ENCODE data around the gene HOMER2. TPM values are rescaled to one million over a fixed set of nuclear protein-coding genes. Genes with fewer than 3 reads are reported as not detected.

The HOMER2 gene
- total and polyA plus RNA-seq, 2 of the 13 experiments (the other 11 are each of a cell fraction or from before 2014, with no cell fraction given): 12.9 to 14.1 TPM

DNA sequence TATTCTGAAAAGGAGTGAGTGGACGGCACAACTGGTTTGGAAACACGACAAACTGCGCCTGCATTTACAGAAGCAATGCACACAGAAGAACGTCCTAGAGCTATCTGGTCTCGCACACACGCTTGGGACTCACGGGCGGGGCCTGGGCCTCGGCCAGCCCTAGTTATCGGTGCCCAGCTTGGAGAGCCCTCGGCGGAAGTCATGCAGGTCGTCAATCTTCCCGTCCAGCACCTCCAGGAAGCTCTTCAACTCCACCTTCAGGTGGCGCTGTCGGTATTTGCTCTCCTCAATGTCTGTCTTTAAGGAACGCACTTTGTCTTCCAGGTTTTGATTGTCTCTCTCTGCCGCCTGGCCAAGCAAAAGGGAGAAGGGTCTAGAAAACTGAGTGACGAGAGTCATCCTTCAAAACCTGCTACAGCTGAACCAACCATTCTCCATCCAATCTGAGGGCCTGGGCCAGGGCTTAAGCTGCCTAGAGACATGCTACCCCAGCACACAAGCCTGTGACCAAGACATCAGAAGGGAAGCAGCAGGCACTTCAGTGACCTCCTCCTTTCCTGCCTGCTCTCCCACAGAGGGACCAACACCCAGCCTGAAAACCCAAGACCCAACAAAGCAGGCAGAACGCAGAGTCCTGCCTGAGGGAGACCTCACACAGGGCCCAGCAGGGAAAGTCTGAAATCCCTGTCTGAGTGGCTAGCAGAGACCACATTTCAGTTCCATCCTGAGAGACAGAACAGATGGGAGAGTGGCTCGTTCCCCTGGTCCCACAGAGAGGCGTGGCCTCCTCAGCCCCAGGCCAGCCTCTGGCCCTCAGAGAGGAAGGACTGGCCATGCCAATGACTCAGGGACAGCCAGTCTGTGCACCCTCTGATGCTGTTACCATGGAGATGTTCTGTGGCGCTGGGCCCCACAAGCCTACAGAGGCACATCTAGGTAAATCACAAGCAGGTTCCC, 102.7 kb downstream of the HOMER2 start (continued):
- TF ChIP-seq, protein P1, sequence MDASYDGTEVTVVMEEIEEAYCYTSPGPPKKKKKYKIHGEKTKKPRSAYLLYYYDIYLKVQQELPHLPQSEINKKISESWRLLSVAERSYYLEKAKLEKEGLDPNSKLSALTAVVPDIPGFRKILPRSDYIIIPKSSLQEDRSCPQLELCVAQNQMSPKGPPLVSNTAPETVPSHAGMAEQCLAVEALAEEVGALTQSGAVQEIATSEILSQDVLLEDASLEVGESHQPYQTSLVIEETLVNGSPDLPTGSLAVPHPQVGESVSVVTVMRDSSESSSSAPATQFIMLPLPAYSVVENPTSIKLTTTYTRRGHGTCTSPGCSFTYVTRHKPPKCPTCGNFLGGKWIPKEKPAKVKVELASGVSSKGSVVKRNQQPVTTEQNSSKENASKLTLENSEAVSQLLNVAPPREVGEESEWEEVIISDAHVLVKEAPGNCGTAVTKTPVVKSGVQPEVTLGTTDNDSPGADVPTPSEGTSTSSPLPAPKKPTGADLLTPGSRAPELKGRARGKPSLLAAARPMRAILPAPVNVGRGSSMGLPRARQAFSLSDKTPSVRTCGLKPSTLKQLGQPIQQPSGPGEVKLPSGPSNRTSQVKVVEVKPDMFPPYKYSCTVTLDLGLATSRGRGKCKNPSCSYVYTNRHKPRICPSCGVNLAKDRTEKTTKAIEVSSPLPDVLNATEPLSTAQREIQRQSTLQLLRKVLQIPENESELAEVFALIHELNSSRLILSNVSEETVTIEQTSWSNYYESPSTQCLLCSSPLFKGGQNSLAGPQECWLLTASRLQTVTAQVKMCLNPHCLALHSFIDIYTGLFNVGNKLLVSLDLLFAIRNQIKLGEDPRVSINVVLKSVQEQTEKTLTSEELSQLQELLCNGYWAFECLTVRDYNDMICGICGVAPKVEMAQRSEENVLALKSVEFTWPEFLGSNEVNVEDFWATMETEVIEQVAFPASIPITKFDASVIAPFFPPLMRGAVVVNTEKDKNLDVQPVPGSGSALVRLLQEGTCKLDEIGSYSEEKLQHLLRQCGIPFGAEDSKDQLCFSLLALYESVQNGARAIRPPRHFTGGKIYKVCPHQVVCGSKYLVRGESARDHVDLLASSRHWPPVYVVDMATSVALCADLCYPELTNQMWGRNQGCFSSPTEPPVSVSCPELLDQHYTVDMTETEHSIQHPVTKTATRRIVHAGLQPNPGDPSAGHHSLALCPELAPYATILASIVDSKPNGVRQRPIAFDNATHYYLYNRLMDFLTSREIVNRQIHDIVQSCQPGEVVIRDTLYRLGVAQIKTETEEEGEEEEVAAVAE (CRISPR knock-in tag; IDR thresholded peaks at IDR 0.05; ENCODE audit: borderline replicate concordance): 0 out of 2 replicates have a peak, but pooled peaks have one; percentile 40
- no peak for TF ChIP-seq ZNF44 (CRISPR knock-in tag; IDR thresholded peaks at IDR 0.05)
- TF ChIP-seq ZSCAN30 (CRISPR knock-in tag; IDR thresholded peaks at IDR 0.05): no peak
- peak; percentile 20; the same call in 1 of the 2 replicates for TF ChIP-seq ZFX (CRISPR knock-in tag; IDR thresholded peaks at IDR 0.05; ENCODE audit: low read depth)
- TF ChIP-seq HDAC2 (CRISPR knock-in tag; IDR thresholded peaks at IDR 0.05): no peak
- TF ChIP-seq, protein P2, sequence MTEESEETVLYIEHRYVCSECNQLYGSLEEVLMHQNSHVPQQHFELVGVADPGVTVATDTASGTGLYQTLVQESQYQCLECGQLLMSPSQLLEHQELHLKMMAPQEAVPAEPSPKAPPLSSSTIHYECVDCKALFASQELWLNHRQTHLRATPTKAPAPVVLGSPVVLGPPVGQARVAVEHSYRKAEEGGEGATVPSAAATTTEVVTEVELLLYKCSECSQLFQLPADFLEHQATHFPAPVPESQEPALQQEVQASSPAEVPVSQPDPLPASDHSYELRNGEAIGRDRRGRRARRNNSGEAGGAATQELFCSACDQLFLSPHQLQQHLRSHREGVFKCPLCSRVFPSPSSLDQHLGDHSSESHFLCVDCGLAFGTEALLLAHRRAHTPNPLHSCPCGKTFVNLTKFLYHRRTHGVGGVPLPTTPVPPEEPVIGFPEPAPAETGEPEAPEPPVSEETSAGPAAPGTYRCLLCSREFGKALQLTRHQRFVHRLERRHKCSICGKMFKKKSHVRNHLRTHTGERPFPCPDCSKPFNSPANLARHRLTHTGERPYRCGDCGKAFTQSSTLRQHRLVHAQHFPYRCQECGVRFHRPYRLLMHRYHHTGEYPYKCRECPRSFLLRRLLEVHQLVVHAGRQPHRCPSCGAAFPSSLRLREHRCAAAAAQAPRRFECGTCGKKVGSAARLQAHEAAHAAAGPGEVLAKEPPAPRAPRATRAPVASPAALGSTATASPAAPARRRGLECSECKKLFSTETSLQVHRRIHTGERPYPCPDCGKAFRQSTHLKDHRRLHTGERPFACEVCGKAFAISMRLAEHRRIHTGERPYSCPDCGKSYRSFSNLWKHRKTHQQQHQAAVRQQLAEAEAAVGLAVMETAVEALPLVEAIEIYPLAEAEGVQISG (CRISPR knock-in tag; IDR thresholded peaks at IDR 0.05): peak; percentile 39
